Measurements from ENCODE around the gene CD99.

The CD99 gene

GRCh38 chrX:2781226-2781571 lies 90.1 kb downstream of the CD99 start:
- no peak for DNase-seq (ENCODE audit: low read depth)
- no peak for TF ChIP-seq CTCF (conservative IDR thresholded peaks at IDR 0.05; ENCODE audit: low read depth, low read length)
- H3K4me3 ChIP-seq (ENCODE audit: low read depth, low read length): no peak overlapping the region

- no peak for DNase-seq (ENCODE audit: low read depth)
- no peak overlapping the region for H3K4me3 ChIP-seq (ENCODE audit: low read depth, low read length)
- no peak for TF ChIP-seq CTCF (conservative IDR thresholded peaks at IDR 0.05; ENCODE audit: low read depth, low read length)
These were observed 90.6 kb downstream of the CD99 start for GRCh38 chrX:2781698-2782097.

- no peak for TF ChIP-seq CTCF (conservative IDR thresholded peaks at IDR 0.05; ENCODE audit: low read depth, low read length)
- no peak overlapping the region for H3K4me3 ChIP-seq (ENCODE audit: low read depth, low read length)
- no peak for DNase-seq (ENCODE audit: low read depth)
These were observed 91.1 kb downstream of the CD99 start for GRCh38 chrX:2782171-2782570.

- no peak for DNase-seq (ENCODE audit: low read depth)
- no peak overlapping the region for H3K4me3 ChIP-seq (ENCODE audit: low read depth, low read length)
- no peak for TF ChIP-seq CTCF (conservative IDR thresholded peaks at IDR 0.05; ENCODE audit: low read depth, low read length)
These were observed 91.7 kb downstream of the CD99 start for GRCh38 chrX:2782778-2783177.

GRCh38 chrX:2784026-2784425 lies 92.9 kb downstream of the CD99 start:
- no peak overlapping the region for H3K4me3 ChIP-seq (ENCODE audit: low read depth, low read length)
- DNase-seq (ENCODE audit: low read depth): no peak
- no peak for TF ChIP-seq CTCF (conservative IDR thresholded peaks at IDR 0.05; ENCODE audit: low read depth, low read length)

GRCh38 chrX:2785538-2785937 lies 94.4 kb downstream of the CD99 start:
- H3K4me3 ChIP-seq (ENCODE audit: low read depth, low read length): no peak overlapping the region
- no peak for DNase-seq (ENCODE audit: low read depth)
- no peak for TF ChIP-seq CTCF (conservative IDR thresholded peaks at IDR 0.05; ENCODE audit: low read depth, low read length)

GRCh38 chrX:2788980-2789379 lies 97.9 kb downstream of the CD99 start:
- no peak for TF ChIP-seq CTCF (conservative IDR thresholded peaks at IDR 0.05; ENCODE audit: low read depth, low read length)
- H3K4me3 ChIP-seq (ENCODE audit: low read depth, low read length): no peak overlapping the region
- no peak for DNase-seq (ENCODE audit: low read depth)
